Measurements from ENCODE around the gene IQGAP3.

Gene IQGAP3

DNA sequence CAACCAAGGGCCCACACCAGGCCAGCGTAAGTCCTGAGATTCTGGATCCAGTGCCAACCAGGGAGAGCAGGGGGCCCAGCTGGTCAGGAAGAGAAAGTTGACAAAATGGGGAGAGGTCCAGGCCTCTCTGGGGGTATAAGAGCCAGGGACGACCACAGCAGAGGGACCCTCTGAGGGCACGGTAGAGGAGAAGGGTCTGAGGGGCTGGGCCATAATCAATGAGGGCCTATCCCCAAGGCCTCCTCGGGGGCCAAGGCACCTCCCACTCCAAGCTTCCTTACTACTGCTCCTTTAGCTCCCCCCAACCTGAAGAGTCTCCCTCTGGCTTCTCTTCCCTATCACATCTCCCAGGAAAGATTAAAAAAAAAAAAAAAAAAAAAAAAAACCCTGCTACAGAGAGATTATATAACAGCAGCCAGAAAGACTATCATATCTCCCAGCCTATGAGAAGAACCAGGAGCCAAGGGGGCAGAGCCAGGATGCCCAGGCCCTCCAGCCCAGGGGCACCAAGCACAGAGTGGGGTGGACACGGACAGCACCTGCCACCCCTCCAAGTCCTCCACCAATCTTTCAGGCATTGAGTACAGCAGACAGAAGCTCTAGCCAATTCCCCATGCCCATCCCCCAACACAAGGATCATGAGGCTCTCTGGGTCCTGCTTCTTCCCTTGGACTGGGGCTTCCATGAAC, 74.5 kb downstream of the IQGAP3 start:
- no peak for DNase-seq (ENCODE audit: low spot score)
- TF ChIP-seq CTCF (IDR thresholded peaks at IDR 0.05; ENCODE audit: extremely low read depth, insufficient read depth, missing control alignments) = no peak
- in situ Hi-C loops (cut with MboI; ENCODE audit: low pct_unique_long_range_greater_than_20kb, low sequenced_read_pairs, unreplicated experiment) = no loop called here

- in situ Hi-C loops (cut with MboI; ENCODE audit: low pct_unique_long_range_greater_than_20kb, low sequenced_read_pairs, unreplicated experiment) = no loop called here
- DNase-seq (ENCODE audit: low spot score) = no peak
- no peak for TF ChIP-seq CTCF (IDR thresholded peaks at IDR 0.05; ENCODE audit: extremely low read depth, insufficient read depth, missing control alignments)
These were observed 75.2 kb downstream of the IQGAP3 start for GRCh38 chr1:156497078-156497742.

DNA sequence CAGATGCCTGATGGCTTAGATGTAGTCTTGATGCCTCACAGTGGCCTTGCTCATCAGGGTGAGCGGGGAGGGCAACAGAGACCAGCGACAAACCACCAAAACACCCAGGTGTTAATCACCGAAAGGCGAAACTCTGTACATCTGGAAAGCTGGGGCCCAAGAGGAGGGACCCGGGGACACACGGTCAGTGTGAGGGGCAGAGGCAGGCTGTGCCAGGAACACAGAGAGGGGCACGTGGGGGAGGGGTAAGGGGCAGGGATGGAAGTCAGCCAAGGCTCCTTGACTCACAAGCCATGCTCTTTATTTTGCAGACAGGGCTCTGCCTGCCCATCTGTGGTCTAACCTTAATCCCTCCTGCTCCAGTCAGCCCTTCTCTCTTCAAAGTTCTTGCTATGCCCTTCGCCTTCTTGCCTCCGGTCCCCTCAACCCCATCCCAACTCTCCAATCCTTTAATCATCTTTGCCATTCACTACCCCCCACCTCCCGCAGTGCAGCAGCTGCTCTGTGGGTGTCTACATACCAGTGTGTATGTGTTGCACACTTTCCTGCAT, 76.1 kb downstream of the IQGAP3 start:
- DNase-seq (ENCODE audit: low spot score) = no peak
- in situ Hi-C loops (cut with MboI; ENCODE audit: low pct_unique_long_range_greater_than_20kb, low sequenced_read_pairs, unreplicated experiment) = no loop called here
- TF ChIP-seq CTCF (IDR thresholded peaks at IDR 0.05; ENCODE audit: extremely low read depth, insufficient read depth, missing control alignments) = no peak

- no peak for DNase-seq (ENCODE audit: low spot score)
- in situ Hi-C loops (cut with MboI; ENCODE audit: low pct_unique_long_range_greater_than_20kb, low sequenced_read_pairs, unreplicated experiment) = no loop called here
- no peak for TF ChIP-seq CTCF (IDR thresholded peaks at IDR 0.05; ENCODE audit: extremely low read depth, insufficient read depth, missing control alignments)
These were observed 76.8 kb downstream of the IQGAP3 start for GRCh38 chr1:156495401-156496140.

DNA sequence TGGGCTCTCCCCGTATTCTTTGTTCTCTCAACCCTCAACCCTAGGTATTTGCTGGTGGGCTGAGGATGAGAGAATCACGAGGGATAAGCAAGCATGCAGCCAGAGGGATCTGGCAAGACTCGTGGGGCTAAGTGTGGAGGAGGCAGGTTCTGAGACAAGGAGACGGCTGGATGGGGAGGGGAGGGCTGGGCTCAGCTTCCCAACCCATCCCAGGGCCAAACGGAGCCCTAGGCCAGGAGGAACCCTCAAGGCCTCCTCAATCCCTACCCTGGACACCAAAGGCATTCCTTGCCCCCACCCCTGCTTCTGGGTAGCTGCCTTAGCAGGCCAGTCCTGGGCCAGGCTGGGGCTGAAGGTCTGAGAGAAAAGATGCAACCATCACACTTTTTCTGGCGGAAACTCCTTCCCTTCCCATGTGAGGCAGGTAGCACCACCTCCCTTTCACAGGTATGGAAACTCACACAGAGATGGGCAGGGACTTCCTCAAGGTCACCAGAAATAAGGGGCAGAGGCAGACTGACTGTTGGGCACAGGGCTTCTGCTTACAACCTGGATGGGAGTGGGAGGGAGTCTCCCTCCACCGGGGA, 78.0 kb downstream of the IQGAP3 start:
- in situ Hi-C loops (cut with MboI; ENCODE audit: low pct_unique_long_range_greater_than_20kb, low sequenced_read_pairs, unreplicated experiment) = no loop called here
- DNase-seq (ENCODE audit: low spot score) = no peak
- TF ChIP-seq CTCF (IDR thresholded peaks at IDR 0.05; ENCODE audit: extremely low read depth, insufficient read depth, missing control alignments) = no peak

DNA sequence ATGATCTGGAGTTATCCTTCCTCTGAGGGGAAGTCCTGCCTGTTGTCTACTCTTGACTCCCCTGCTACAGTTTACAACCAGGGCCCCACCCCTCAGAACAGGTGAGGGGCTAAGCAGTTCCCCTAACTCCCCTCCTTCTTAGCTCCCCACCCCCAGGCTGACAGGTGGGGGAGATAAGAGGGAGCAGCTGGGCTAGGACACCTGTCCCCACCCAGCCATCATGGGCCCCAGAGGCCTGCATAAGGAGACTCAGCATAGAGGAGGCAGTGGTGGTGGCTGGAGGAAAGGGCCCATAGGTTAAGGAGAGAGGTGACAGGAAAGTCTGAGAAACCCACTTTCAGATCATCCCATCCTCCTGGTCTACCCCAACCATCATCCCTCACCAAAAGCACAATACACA, 78.6 kb downstream of the IQGAP3 start:
- in situ Hi-C loops (cut with MboI; ENCODE audit: low pct_unique_long_range_greater_than_20kb, low sequenced_read_pairs, unreplicated experiment) = no loop called here
- no peak for TF ChIP-seq CTCF (IDR thresholded peaks at IDR 0.05; ENCODE audit: extremely low read depth, insufficient read depth, missing control alignments)
- DNase-seq (ENCODE audit: low spot score) = no peak

Measured in GM13977 (cell line).